Medulla oblongata (tissue), 1 donor: ENCODE measurements around the gene SLC36A3.
"Not testable (repeated sequence)": the region's sequence is repeated elsewhere in the genome, so short reads cannot be mapped to it uniquely, and the experiment has no call there.

ENCODE experiments used
- DNase-seq: peaks from one replicate; pipeline ENCODE4 v3.0.0-alpha.2; 2015; ENCODE audit errors: extremely low spot score

The SLC36A3 gene

GRCh38 chr5:151239237-151239861, 64.2 kb downstream of the SLC36A3 start:
- peak; percentile 78 for DNase-seq

- no peak for DNase-seq
Measured at GRCh38 chr5:151238303-151238741, 65.2 kb downstream of the SLC36A3 start.

- no peak for DNase-seq
Measured at GRCh38 chr5:151237685-151238084, 65.9 kb downstream of the SLC36A3 start.

GRCh38 chr5:151236888-151237287, 66.7 kb downstream of the SLC36A3 start:
- no peak for DNase-seq

GRCh38 chr5:151235239-151235571, 68.4 kb downstream of the SLC36A3 start:
- not testable (repeated sequence) for DNase-seq

- no peak for DNase-seq
Measured at GRCh38 chr5:151234476-151235238, 68.9 kb downstream of the SLC36A3 start.

GRCh38 chr5:151233616-151234085, 69.9 kb downstream of the SLC36A3 start:
- DNase-seq, result no peak

GRCh38 chr5:151231359-151231758, 72.2 kb downstream of the SLC36A3 start:
- DNase-seq, result no peak

- DNase-seq, result no peak
Measured at GRCh38 chr5:151230048-151230680, 73.4 kb downstream of the SLC36A3 start.

GRCh38 chr5:151228986-151229385, 74.6 kb downstream of the SLC36A3 start:
- no peak for DNase-seq

- no peak for DNase-seq
Measured at GRCh38 chr5:151227918-151228447, 75.6 kb downstream of the SLC36A3 start.
